Natural killer cell (primary cell): ENCODE measurements around the gene SAMD4A. TPM values are rescaled to one million over a fixed set of nuclear protein-coding genes. Genes with fewer than 3 reads are reported as not detected.

Source experiments
- ATAC-seq, 3 donors: fragments of 150-1000 bp in 2 of 3; fragments of 200-7000 bp in 1 of 3; cut with Tn5 transposase; 1 replicate in 1 of 3; 2 replicates in 2 of 3; pipeline ENCODE4 v1.10.0; 2021; ENCODE audit warnings: mild to moderate bottlenecking in 2 of 3, moderate library complexity in 2 of 3
- DNase-seq, 2 donors: peaks; one replicate each; pipeline versions ENCODE4 v3.0.0 to v3.0.0-alpha.2; 2013 to 2021; ENCODE audit warnings: mixed read lengths in 1 of 2
- H3K27ac ChIP-seq: one replicate; pipeline ENCODE4 v1.5.1; 2013; ENCODE audit warnings: mild to moderate bottlenecking, low read length
- H3K27me3 ChIP-seq: one replicate; pipeline ENCODE4 v1.6.1; 2013; ENCODE audit warnings: low read length; ENCODE audit not compliant: control insufficient read depth, insufficient read depth
- H3K36me3 ChIP-seq: one replicate; pipeline ENCODE4 v1.6.1; 2013; ENCODE audit warnings: low read length; ENCODE audit not compliant: control insufficient read depth, insufficient read depth
- H3K4me1 ChIP-seq: one replicate; pipeline ENCODE4 v1.6.1; 2013; ENCODE audit warnings: low read length; ENCODE audit not compliant: control insufficient read depth, insufficient read depth
- H3K4me3 ChIP-seq: one replicate; pipeline ENCODE4 v1.5.1; 2013; ENCODE audit warnings: low read length
- H3K9me3 ChIP-seq: one replicate; pipeline ENCODE4 v1.6.1; 2013; ENCODE audit warnings: low read length; ENCODE audit not compliant: control insufficient read depth, insufficient read depth
- H3K27ac Mint-ChIP-seq, 2 donors: one replicate each; pipeline ENCODE4 v1.8.0; 2022; ENCODE audit warnings: mild to moderate bottlenecking in 2 of 2, mixed read lengths in 2 of 2, moderate library complexity in 1 of 2
- H3K27me3 Mint-ChIP-seq, 2 donors: one replicate each; pipeline ENCODE4 v1.8.0; 2022; ENCODE audit warnings: low read depth in 2 of 2, mixed read lengths in 2 of 2
- H3K36me3 Mint-ChIP-seq: one replicate; pipeline ENCODE4 v1.8.0; 2022; ENCODE audit warnings: mixed read lengths
- H3K4me1 Mint-ChIP-seq, 2 donors: one replicate each; pipeline ENCODE4 v1.8.0; 2022; ENCODE audit warnings: mixed read lengths in 2 of 2
- H3K4me3 Mint-ChIP-seq: one replicate; pipeline ENCODE4 v1.8.0; 2022; ENCODE audit warnings: mild to moderate bottlenecking, moderate library complexity, mixed read lengths
- H3K9me3 Mint-ChIP-seq, 2 donors: one replicate each; pipeline ENCODE4 v1.8.0; 2022; ENCODE audit warnings: mixed read lengths in 2 of 2
- CTCF ChIP-seq: fragments of 200-600 bp; IDR thresholded peaks from one replicate; pipeline ENCODE4 v1.8.0; 2022; ENCODE audit warnings: antibody characterized with exemption
- WGBS: methylation state at CpG from one replicate; pipeline ENCODE4 v1.1.7; 2013; ENCODE audit warnings: missing lambda C conversion rate; ENCODE audit not compliant: insufficient coverage; 5-methylcytosine and 5-hydroxymethylcytosine counted together
- intact Hi-C: fragments of 100-400 bp; cut with micrococcal nuclease; formaldehyde crosslinking; loops from one replicate; pipeline ENCODE4 v1.14.2; 2022
- total RNA-seq, 4 donors: library from RNA; stranded (reverse); fragments of 120-200 nt in 1 of 4; gene quantifications; one replicate each; pipeline versions ENCODE4 v1.2.3 to v1.2.4, GENCODE V29; 2013 to 2022

SAMD4A gene
- total RNA-seq, 3 donors from 2014 or later (not counting 1 experiment from before 2014, with no cell fraction given) = 0.70 to 1.6 (median 1.4) TPM

DNA sequence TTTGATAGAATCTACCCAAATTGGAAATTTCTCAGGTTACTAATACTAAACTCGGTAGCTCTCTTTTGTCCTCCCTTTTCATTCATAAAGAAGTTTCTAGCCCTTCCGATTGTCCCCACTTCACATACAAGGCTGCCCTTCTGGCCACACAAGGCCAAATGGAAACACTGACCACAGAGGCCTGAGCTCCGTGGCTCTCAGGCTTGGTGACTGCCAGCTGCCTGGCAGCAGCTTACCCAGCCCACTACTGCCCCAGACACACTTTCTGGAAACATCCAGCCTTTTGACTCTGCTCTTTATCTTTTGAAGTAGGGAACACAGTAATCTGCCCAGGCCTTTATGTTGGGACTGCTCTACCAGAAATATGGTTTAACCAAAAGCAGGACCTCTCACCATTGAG is 168.5 kb downstream of the SAMD4A start:
- intact Hi-C loops = no loop called here
- DNase-seq (no peak), ATAC-seq (no peak)
- peaks cover 16 to 71% of the 10 kb centered on the region in 2 donors for H3K27me3 Mint-ChIP-seq
- no peak for TF ChIP-seq CTCF
- Histone ChIP-seq H3K27ac (no peak overlapping the region), H3K36me3 (no peaks in the 10 kb centered on the region), H3K4me1 (no peaks in the 10 kb centered on the region), H3K4me3 (no peak overlapping the region), H3K27me3 (peaks cover 2% of the 10 kb centered on the region), H3K9me3 (no peaks in the 10 kb centered on the region)
- no peaks in the 10 kb centered on the region for H3K9me3 Mint-ChIP-seq
- WGBS = 82% methylated on average over 3 of the region's 3 CpGs
- H3K36me3 Mint-ChIP-seq = no peaks in the 10 kb centered on the region
- H3K4me1 Mint-ChIP-seq = peaks cover 2 to 7% of the 10 kb centered on the region in 2 donors
- no peak overlapping the region for H3K27ac Mint-ChIP-seq
- no peak overlapping the region for H3K4me3 Mint-ChIP-seq

DNA sequence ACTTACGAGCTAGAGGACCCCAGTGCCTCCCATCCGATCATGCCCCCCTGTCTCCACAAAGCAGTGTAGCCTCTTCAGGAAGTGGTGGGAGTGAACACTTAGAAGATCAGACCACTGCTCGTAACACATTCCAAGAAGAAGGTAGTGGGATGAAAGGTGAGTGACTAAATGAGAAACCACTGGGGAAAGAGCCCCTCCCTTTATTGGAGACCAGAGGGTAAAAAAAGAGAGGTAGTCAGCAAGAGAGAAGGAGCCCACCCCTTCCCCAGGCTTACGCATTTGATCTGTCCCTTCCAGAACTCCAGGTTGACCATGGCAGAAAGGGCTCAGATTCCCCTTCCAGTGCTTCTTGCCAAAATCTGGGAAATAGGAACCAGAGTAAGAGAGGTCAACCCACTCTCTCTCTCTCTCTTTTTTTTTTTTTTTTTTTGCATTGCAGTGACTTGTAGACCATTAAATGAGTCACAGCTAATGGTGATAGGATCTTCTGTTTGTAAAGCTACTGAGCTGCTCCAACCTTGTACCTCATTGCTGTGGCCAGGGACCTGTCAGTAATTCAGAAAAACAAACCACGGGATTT is 170.3 kb downstream of the SAMD4A start:
- H3K4me1 Mint-ChIP-seq = peaks cover 0 to 5% of the 10 kb centered on the region in 2 donors
- no peaks in the 10 kb centered on the region for H3K9me3 Mint-ChIP-seq

DNA sequence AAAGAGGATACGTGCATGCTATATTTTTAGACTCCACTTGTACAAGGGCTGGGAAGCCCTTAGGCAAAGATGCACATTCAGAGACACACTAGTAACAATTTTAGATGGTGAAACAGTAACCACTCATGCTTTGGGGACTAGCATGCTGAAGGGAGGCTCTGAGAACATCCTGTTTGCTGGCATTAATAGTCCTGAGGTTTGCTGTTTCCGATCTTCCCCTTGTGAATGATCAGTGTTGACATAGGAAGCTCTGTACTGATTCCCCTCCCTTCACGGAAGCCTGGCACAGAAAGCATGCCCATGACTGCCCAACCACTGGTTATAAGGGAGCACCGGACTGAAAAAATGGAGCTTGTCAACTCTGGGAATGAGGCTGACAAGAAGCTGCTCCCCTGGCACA is 171.1 kb downstream of the SAMD4A start:
- no peaks in the 10 kb centered on the region for H3K9me3 ChIP-seq
- H3K9me3 Mint-ChIP-seq = no peaks in the 10 kb centered on the region
- peaks cover 6% of the 10 kb centered on the region for H3K4me1 ChIP-seq
- H3K27ac Mint-ChIP-seq = no peak overlapping the region
- DNase-seq (no peak), ATAC-seq (no peak)
- no peak overlapping the region for H3K27ac ChIP-seq
- no peak overlapping the region for H3K4me3 ChIP-seq
- H3K27me3 ChIP-seq = peaks cover 2% of the 10 kb centered on the region
- no peaks in the 10 kb centered on the region for H3K36me3 Mint-ChIP-seq
- no peaks in the 10 kb centered on the region for H3K36me3 ChIP-seq
- WGBS = 66% methylated on average over 4 of the region's 4 CpGs
- TF ChIP-seq CTCF = no peak
- H3K4me3 Mint-ChIP-seq = no peak overlapping the region
- intact Hi-C loops = no loop called here
- H3K4me1 Mint-ChIP-seq = peaks cover 5% of the 10 kb centered on the region in 2 donors
- peaks cover 20 to 73% of the 10 kb centered on the region in 2 donors for H3K27me3 Mint-ChIP-seq

More for the DNA sequence above, 170.3 kb downstream of the SAMD4A start:
- intact Hi-C loops = no loop called here
- Histone ChIP-seq H3K27ac (no peak overlapping the region), H3K9me3 (no peaks in the 10 kb centered on the region), H3K4me3 (no peak overlapping the region), H3K36me3 (no peaks in the 10 kb centered on the region), H3K4me1 (peaks cover 2% of the 10 kb centered on the region), H3K27me3 (peaks cover 2% of the 10 kb centered on the region)
- no peak overlapping the region for H3K27ac Mint-ChIP-seq
- H3K36me3 Mint-ChIP-seq = no peaks in the 10 kb centered on the region
- no peak for TF ChIP-seq CTCF
- no peak overlapping the region for H3K4me3 Mint-ChIP-seq
- peaks cover 20 to 73% of the 10 kb centered on the region in 2 donors for H3K27me3 Mint-ChIP-seq
- 78% methylated on average over 1 of the region's 5 CpGs for WGBS
- DNase-seq (no peak), ATAC-seq (no peak)

DNA sequence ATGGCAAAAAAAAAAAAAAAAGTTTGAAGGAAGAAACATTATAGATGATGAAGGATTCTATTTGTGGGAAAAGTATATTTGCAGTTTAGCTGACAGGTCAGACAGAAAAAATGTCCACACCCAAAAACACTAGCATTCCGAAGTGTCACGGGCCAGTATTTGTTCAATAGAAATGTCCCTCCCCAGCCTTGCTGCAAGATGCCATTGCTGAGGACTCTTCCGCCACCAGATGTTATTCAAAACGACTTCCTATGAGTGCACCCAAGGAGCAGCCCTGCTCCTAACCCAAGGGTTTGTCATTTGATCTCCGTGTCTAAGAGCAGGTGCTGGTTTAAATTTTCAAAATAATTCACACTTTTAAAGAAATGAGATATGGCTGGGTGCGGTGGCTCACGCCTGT is 172.6 kb downstream of the SAMD4A start:
- Mint-ChIP-seq H3K36me3 (no peaks in the 10 kb centered on the region), H3K9me3 (no peaks in the 10 kb centered on the region), H3K4me1 (peaks cover 5 to 11% of the 10 kb centered on the region in 2 donors), H3K27me3 (peaks cover 23 to 61% of the 10 kb centered on the region in 2 donors), H3K27ac (no peak overlapping the region), H3K4me3 (no peak overlapping the region)
- H3K27ac ChIP-seq = no peak overlapping the region
- peaks cover 12% of the 10 kb centered on the region for H3K4me1 ChIP-seq
- peaks cover 2% of the 10 kb centered on the region for H3K27me3 ChIP-seq
- TF ChIP-seq CTCF = no peak
- DNase-seq = no peak
- intact Hi-C loops = no loop called here
- ATAC-seq = no peak
- no peak overlapping the region for H3K4me3 ChIP-seq
- no peaks in the 10 kb centered on the region for H3K36me3 ChIP-seq
- H3K9me3 ChIP-seq = no peaks in the 10 kb centered on the region
- WGBS = 93% methylated on average over 7 of the region's 7 CpGs
